GM21423 (cell line): ENCODE data around the gene FZD1.

Source experiments
- ATAC-seq: cut with Tn5 transposase; IDR thresholded peaks from one replicate; pipeline ENCODE4 v1.9.1; 2021; ENCODE audit warnings: mild to moderate bottlenecking, moderate library complexity; ENCODE audit not compliant: unreplicated experiment

The FZD1 gene

GRCh38 chr7:91264924-91265681 lies 870 bp downstream of the FZD1 start:
- peak; percentile 37 for ATAC-seq

DNA sequence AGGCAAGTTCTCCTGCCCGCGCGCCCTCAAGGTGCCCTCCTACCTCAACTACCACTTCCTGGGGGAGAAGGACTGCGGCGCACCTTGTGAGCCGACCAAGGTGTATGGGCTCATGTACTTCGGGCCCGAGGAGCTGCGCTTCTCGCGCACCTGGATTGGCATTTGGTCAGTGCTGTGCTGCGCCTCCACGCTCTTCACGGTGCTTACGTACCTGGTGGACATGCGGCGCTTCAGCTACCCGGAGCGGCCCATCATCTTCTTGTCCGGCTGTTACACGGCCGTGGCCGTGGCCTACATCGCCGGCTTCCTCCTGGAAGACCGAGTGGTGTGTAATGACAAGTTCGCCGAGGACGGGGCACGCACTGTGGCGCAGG lies 1.4 kb downstream of the FZD1 start:
- ATAC-seq, result no peak

- ATAC-seq, result no peak
Measured at GRCh38 chr7:91266067-91266688, 1.9 kb downstream of the FZD1 start.

DNA sequence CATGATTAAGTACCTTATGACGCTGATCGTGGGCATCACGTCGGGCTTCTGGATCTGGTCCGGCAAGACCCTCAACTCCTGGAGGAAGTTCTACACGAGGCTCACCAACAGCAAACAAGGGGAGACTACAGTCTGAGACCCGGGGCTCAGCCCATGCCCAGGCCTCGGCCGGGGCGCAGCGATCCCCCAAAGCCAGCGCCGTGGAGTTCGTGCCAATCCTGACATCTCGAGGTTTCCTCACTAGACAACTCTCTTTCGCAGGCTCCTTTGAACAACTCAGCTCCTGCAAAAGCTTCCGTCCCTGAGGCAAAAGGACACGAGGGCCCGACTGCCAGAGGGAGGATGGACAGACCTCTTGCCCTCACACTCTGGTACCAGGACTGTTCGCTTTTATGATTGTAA lies 2.5 kb downstream of the FZD1 start:
- no peak for ATAC-seq

- ATAC-seq, result no peak
Measured at GRCh38 chr7:91267171-91267955, 3.1 kb downstream of the FZD1 start.

DNA sequence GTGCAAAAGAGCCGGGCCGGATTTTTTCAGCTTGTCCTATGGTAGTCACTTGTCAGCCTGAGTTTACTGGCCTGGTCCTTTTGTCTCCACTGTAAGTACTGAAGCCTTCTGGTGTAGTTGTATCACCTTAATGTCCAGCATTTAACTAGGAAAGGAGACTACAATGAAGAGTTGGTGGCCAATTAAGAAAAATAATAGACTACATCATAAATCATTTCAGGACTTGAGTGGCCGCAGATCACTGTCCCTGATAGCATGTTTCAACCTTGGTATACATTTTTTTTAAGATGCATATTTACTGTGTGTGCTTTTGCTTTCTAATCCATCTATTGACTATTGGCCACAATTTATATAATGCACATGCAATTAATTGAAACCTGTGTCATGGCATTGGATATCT lies 6.1 kb downstream of the FZD1 start:
- no peak for ATAC-seq

- ATAC-seq, result peak; percentile 87
Measured at GRCh38 chr7:91276909-91277308, 12.7 kb downstream of the FZD1 start.

- peak; percentile 49 for ATAC-seq
Measured at GRCh38 chr7:91280185-91280584, 16.0 kb downstream of the FZD1 start.

- ATAC-seq, result no peak
Measured at GRCh38 chr7:91280604-91281003, 16.4 kb downstream of the FZD1 start.

DNA sequence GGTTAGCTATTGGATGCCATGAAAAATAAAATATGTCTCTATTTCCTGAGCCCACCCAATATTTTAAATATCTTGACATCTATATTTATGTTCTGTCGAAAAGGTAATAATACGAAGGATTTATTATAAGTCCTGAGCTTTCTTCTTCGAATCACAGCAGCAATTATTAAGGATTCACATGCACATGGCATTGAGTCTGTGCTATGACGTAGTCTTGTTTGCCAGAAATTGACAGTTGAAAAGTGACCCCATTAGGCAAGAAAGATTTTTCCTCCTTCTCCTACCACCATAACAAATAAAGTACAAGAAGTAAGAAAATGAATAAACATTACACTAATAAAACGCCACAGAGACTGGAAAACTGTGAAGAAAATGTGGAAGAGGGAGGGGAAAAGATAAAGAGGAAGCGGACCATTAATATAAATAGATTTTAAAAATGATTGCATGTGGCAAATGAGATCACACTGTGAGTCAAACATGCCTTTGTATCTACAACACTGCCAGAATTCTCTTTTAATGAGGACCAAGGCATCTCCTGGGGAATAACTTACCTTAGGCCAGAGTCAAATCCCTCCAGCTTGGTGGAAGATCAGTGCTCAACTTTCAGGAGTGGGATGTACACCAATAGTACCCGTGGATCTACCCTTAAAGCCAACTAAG lies 21.6 kb downstream of the FZD1 start:
- ATAC-seq, result no peak

DNA sequence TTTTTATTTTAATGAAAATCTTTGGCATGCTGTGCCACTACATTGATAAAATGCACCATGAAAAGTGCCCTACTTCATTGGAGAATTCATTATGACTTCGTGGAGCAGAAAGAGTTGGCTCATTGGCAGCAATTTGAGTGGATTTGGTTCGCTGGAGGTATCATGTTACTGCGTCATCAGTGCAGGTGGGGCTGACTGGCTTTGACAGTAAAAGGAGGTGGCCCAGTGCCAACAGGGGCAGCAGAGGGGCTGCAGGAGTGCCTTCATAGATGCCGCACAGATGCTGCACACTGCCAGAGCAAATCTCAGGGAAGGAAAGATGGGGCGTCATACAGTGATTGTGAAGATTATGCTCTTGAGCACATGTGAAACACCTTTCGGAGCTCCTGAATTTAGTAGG lies 22.2 kb downstream of the FZD1 start:
- no peak for ATAC-seq

DNA sequence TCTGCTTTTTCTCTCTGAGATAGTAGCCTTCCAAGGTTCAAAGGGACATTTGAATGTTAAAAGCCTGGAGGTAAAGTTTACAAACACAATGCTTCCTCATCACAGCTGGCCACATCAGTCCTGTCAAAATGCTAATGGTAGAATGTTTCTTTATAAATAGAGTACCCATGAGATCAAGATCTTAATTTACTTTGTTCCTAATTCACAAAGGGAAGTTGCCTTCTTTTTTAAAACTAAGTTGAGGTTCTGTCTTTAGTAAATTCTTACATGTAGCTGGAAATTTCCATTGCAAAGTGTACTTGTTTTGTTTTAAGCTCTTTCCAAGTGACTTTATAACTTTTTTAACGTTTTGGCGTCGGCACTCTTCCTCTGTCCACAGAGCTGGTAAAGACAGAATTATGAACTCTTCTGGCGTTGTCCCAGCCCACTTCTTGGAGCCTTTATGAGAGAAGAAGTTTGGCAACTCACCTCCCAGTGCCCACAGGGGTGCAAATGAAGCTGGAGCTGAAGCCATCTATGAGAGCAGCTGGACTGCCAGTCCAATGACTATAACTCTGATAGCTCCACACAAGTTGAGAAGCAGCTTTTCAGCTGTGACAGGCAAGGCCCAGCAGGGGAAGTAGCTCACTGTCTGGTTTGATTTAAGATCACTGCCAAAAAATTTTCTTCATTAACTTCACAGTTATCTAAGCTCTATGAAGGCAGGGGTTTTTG lies 23.3 kb downstream of the FZD1 start:
- no peak for ATAC-seq

DNA sequence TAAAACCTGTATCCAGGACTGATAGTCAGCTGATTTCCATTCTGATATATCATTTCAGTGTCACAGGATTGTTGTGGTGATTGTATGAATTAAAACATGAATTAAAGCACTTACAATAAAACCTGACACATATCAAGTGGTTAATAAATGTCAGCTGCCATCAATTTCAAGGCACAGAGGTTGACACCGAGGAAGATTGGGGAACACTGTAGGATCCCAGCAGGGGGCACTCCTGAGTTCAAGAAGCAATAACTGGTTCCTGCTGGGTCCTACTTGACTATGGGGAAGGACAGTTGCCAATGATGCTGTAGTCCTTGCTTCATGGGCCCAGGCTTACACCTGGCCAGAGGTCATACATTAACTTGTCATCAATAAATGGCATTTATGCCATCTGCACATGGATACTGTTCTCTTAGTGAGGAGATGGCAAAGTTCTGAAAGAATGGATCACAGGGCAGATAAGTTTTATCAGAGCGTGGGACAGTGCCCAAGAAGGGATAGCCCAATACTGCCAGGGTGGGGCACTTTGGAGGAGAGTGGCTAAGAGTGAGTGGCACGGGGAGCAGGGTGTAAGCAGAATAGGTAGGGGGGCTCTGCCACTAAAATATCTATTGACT lies 24.1 kb downstream of the FZD1 start:
- ATAC-seq, result no peak

GRCh38 chr7:91289633-91290254 lies 25.5 kb downstream of the FZD1 start:
- ATAC-seq, result no peak

- no peak for ATAC-seq
Measured at GRCh38 chr7:91291302-91291701, 27.1 kb downstream of the FZD1 start.

- ATAC-seq, result no peak
Measured at GRCh38 chr7:91291902-91292301, 27.7 kb downstream of the FZD1 start.

GRCh38 chr7:91292506-91292905 lies 28.3 kb downstream of the FZD1 start:
- no peak for ATAC-seq

- ATAC-seq, result no peak
Measured at GRCh38 chr7:91293136-91293535, 28.9 kb downstream of the FZD1 start.

- no peak for ATAC-seq
Measured at GRCh38 chr7:91293840-91294239, 29.6 kb downstream of the FZD1 start.

GRCh38 chr7:91294639-91295220 lies 30.5 kb downstream of the FZD1 start:
- no peak for ATAC-seq
